HuH-7.5 (cell line): ENCODE results near the gene IL21R.

ENCODE experiments used
- DNase-seq: peaks from one replicate; pipeline ENCODE4 v3.0.0; 2011; ENCODE audit warnings: low spot score

The IL21R gene

DNA sequence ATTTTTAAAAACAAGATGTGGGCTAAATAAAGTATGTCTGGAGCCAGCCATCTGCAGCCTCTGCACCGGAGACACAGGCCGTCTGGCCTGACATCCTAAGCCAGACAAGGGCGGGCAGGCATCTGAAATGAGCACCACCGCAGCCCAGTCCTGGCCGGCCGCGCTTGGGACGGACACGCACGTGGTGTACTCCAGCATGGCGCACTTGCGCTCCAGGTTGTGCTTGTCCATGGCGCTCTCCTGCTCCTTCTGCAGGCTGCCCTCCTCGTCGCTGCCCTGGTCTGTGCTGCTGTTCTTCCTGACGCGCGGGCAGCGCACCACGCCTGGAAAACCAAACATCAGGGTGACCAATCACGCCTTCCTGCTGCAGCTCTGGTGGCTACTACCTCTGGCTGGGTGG, 87.4 kb downstream of the IL21R start:
- DNase-seq: no peak

DNA sequence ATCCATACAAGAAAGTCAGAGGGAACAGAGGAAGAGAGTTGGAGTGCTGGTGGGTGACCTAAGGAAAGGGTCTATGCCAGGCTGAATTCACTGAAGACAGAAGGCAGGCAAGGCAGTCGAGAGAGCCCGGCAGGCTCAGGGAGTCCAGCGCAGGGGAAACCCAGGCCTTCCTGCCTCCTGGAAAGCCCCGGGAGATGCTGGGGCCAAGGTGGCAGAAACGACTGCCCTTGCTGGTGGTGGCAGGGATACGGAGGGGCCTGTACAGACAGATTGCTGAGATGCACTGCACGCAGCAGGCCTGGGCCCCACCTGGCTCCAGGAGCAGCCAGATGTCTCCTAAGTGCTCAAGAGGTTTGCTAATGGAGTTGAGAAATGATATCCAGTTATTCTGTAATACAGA, 87.9 kb downstream of the IL21R start:
- no peak for DNase-seq

DNA sequence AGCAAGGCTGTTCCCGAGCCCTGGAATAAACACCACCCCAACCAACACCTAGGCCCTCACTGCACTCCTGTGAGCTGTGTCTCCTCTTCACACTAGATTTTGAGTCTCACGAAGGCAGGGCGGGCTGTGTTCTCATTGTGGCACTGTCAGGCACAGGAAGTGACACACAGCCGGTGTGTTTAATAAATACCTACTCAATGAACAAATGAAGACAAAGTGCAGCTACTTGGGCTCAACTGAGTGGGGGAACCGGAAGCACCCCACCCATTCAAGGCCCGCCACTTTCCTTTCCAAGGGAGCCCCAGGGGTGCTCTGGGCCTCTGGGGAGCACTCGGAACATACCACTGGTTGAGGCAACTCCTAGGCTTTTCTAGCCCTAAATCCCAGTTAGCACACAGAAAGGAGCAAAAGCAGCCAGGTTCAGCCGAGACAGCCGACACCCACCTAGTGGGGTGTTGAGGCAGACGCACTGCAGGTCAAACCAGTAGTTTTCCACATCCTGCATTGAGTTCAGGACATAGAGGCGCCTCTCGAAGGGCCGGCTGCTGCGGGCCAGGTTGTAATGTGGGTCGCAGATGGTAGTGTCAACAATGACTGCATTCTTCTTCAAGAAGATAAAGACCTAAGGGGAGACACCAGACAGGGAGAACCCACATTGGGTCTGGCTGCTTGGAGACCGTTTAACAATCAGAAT, 90.1 kb downstream of the IL21R start:
- DNase-seq: no peak

DNA sequence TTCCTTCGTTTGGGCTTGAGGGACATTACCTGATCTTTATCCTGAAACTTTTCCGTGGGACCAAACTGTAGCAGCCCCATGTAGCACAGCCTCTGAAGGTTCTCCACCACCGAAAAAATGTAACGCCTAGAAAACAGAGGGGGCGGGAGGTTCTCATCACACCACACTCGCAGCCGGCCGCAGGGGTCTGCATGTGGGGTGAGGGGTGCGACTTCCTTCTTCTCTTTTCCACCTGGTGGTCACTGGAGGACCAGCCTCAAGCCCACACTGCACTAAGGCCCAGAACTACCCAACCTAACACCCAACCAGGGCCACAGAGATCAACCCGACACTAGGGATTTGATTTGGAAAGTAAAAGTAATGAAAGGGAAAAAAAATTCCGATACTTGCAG, 90.6 kb downstream of the IL21R start:
- DNase-seq: no peak

DNA sequence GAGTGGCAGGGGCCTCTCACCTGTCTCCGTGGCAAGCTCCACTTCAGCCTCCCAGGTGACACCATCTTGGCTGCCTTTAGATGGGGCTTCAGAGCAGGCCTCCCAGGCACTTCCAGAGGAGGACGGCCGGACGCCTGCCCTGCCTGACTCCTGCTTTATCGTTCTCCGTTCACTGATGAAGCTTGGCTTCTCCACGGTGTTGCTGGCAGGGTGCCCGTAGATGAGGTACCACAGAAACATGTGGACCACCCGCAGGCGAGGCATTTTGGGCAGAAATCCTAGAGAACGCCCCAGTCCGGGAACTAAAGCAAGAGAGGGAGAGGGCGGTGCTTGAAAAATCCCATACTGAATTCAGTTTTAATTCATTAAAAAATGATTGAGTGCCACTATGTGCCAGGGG, 93.2 kb downstream of the IL21R start:
- DNase-seq: no peak

GRCh38 chr16:27498031-27498825, 96.3 kb downstream of the IL21R start:
- DNase-seq: no peak

DNA sequence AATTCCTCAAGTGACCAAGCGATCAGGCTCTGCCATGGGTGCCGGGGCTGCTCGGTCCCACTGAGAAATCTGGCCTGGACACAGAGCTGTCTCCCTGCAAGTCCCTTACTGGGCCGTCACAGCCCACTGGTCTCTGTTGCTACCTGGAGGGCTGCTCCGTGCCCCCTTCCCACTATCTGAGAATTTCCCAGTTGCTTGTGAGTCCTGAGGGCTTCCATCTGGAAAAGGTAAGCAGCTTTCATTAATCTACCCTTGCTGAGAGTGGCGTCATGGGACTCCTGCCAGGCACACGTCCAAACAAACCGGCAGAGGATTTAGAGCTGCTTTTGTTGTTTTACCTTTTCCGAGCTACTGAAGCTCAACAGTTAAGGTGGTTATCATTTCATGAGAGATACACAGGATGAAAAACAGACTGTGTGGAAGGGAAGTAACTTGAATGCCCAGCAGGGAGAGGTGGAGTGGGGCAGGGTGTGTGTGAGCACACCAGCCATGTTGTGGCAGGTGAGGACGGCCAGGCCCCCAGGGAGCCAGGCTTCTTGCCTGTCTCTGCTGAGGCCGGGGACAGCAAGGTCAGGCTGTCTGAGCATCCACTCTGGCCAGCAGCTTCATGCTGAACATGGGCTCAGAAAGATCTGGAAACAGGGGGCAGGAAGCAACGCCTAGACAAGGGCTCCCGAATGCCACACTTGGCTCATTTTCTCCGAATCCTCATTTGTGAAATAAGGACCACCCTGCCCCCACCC, 97.1 kb downstream of the IL21R start:
- DNase-seq: no peak

GRCh38 chr16:27499659-27500055, 97.7 kb downstream of the IL21R start:
- no peak for DNase-seq

DNA sequence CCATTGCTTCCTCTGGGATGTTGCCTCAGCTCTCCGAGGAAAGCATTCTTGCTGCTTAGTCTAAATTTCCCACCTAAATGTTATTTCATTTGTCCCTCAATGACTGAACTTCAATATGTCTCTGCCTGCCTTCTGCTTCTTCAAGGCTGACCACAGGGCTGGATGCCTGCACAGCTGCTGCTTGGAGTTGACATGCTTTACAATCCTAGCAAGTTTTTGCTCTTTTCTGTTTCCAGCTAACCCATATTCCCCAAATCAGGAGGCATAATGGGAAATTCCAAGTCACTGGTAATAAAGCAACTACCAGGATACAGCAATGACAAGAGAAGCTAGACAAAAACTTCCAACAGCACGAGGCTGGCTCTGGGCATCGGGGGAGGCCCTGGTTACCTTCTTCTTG, 98.8 kb downstream of the IL21R start:
- no peak for DNase-seq
